GM10266 (cell line): ENCODE results near the gene PLEKHO1.
"Not testable (repeated sequence)": the region's sequence is repeated elsewhere in the genome, so short reads cannot be mapped to it uniquely, and the experiment has no call there.

ENCODE experiments used
- DNase-seq: peaks from one replicate; pipeline ENCODE4 v3.0.0; 2012; ENCODE audit errors: extremely low spot score
- TF ChIP-seq, protein P1 (sequence below): IDR thresholded peaks from 2 replicates; pipeline ENCODE4 v1.5.1; 2012; ENCODE audit warnings: mild to moderate bottlenecking, low read depth; ENCODE audit not compliant: control insufficient read depth, insufficient read depth; ENCODE audit errors: missing control alignments

PLEKHO1 gene

GRCh38 chr1:150176593-150176992 lies 26.9 kb downstream of the PLEKHO1 start:
- TF ChIP-seq, protein P1, sequence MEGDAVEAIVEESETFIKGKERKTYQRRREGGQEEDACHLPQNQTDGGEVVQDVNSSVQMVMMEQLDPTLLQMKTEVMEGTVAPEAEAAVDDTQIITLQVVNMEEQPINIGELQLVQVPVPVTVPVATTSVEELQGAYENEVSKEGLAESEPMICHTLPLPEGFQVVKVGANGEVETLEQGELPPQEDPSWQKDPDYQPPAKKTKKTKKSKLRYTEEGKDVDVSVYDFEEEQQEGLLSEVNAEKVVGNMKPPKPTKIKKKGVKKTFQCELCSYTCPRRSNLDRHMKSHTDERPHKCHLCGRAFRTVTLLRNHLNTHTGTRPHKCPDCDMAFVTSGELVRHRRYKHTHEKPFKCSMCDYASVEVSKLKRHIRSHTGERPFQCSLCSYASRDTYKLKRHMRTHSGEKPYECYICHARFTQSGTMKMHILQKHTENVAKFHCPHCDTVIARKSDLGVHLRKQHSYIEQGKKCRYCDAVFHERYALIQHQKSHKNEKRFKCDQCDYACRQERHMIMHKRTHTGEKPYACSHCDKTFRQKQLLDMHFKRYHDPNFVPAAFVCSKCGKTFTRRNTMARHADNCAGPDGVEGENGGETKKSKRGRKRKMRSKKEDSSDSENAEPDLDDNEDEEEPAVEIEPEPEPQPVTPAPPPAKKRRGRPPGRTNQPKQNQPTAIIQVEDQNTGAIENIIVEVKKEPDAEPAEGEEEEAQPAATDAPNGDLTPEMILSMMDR: no peak
- DNase-seq: no peak

DNA sequence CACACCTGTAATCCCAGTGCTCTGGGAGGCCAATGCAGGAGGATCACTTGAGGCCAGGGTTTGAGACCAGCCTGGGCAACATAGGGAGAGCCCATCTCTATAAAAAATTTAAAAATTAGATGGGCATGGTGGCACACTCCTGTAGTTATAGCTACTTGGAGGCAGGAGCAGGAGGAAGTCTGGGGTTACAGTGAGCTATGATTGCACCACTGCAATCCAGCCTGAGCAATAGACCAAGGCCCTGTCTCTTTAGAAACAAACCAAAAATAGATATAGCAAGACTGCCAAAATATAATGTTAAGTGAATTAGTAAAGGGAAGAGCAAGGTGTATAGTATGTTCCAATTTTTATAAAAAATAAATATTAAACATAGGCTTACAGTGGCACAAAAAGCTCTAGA lies 28.8 kb downstream of the PLEKHO1 start:
- DNase-seq: no peak
- TF ChIP-seq, protein P1: no peak

DNA sequence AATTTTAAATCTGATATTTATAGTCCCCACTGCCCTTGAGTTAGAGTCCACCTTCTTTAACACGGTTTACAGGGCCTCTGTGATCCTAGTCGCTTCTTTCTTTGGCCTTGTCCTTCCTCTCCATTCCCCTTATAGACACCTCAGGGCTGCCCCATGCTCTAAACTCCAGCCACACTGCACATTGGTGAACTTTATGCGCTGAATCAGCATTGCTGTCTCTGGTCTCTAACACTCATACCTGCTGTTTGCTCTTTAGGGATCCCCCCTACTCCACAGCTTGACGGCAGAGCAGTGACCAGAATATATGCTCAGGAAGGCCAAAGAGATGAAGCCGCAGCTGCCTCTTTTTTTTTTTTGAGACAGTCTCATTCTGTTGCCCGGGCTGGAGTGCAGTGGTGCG lies 30.2 kb downstream of the PLEKHO1 start:
- TF ChIP-seq, protein P1: no peak
- DNase-seq: no peak

GRCh38 chr1:150180474-150180873 lies 30.8 kb downstream of the PLEKHO1 start:
- no peak for DNase-seq
- TF ChIP-seq, protein P1: no peak

- TF ChIP-seq, protein P1: no peak
- no peak for DNase-seq
Measured at GRCh38 chr1:150182247-150182646, 32.5 kb downstream of the PLEKHO1 start.

DNA sequence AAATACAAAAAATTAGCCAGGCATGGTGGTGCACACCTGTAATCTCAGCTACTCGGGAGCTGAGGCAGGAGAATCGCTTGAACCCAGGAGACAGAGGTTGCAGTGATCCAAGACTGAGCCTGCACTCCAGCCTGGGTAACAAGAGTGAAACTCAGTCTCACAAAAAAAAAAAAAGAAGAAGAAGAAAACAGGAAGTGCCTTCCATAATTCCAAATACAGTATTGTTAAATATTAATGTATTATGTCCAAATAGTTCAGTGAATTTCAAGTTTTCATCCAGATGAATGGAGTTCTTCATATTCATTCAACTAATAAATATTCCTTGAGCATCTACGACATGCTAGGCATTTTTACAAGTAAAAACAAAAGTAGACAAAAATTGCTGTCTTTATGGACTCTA lies 33.3 kb downstream of the PLEKHO1 start:
- TF ChIP-seq, protein P1: no peak

GRCh38 chr1:150185481-150185880 lies 35.8 kb downstream of the PLEKHO1 start:
- TF ChIP-seq, protein P1: no peak
- no peak for DNase-seq

More for the DNA sequence above, 33.3 kb downstream of the PLEKHO1 start:
- DNase-seq: no peak

- DNase-seq: not testable (repeated sequence)
Measured at GRCh38 chr1:150186438-150186788, 36.7 kb downstream of the PLEKHO1 start.
